ENCODE results near the gene OR10C1.

The OR10C1 gene

GRCh38 chr6:29477923-29478450, 38.9 kb downstream of the OR10C1 start:
- no peak for DNase-seq (ENCODE audit: low read depth in 2 of 2)

- no peak for DNase-seq (ENCODE audit: low read depth in 2 of 2)
These were observed 39.6 kb downstream of the OR10C1 start for GRCh38 chr6:29478740-29479139.

GRCh38 chr6:29479560-29479959, 40.5 kb downstream of the OR10C1 start:
- no peak for DNase-seq (ENCODE audit: low read depth in 2 of 2)

GRCh38 chr6:29483186-29483585, 44.1 kb downstream of the OR10C1 start:
- no peak for DNase-seq (ENCODE audit: low read depth in 2 of 2)

- no peak for DNase-seq (ENCODE audit: low read depth in 2 of 2)
These were observed 44.6 kb downstream of the OR10C1 start for GRCh38 chr6:29483735-29484134.

GRCh38 chr6:29486577-29486976, 47.5 kb downstream of the OR10C1 start:
- no peak for DNase-seq (ENCODE audit: low read depth in 2 of 2)

GRCh38 chr6:29487131-29487530, 48.0 kb downstream of the OR10C1 start:
- DNase-seq (ENCODE audit: low read depth in 2 of 2): no peak

- DNase-seq (ENCODE audit: low read depth in 2 of 2): no peak
These were observed 48.6 kb downstream of the OR10C1 start, which contains the start of gene MAS1L for GRCh38 chr6:29487660-29488059. Gene MAS1L, minus strand, starts transcription at chr6:29487956. Its CDS starts 54 bp downstream, at chr6:29487902.

- DNase-seq (ENCODE audit: low read depth in 2 of 2): no peak
These were observed 49.8 kb downstream of the OR10C1 start for GRCh38 chr6:29488874-29489273.

- DNase-seq (ENCODE audit: low read depth in 2 of 2): no peak
These were observed 50.2 kb downstream of the OR10C1 start for GRCh38 chr6:29489286-29489685.

GRCh38 chr6:29490055-29490454, 50.9 kb downstream of the OR10C1 start:
- DNase-seq (ENCODE audit: low read depth in 2 of 2): no peak

GRCh38 chr6:29490552-29490951, 51.4 kb downstream of the OR10C1 start:
- no peak for DNase-seq (ENCODE audit: low read depth in 2 of 2)

Data from stimulated activated CD8-positive, alpha-beta memory T cell treated with anti-CD3 and anti-CD28 coated beads, Interleukin-7, amount 100 ng/mL, for 4 hours (primary cell).